ENCODE measurements around the gene KLC1.
"Not testable (repeated sequence)": the region's sequence is repeated elsewhere in the genome, so short reads cannot be mapped to it uniquely, and the experiment has no call there.

The KLC1 gene

GRCh38 chr14:103651585-103651984 is 22.6 kb downstream of the KLC1 start:
- DNase-seq (ENCODE audit: low read depth) = no peak
- no peak overlapping the region for H3K4me3 ChIP-seq (ENCODE audit: low read depth, low read length)
- no peak for TF ChIP-seq CTCF (conservative IDR thresholded peaks at IDR 0.05; ENCODE audit: low read depth, low read length)

GRCh38 chr14:103652806-103653205 is 23.8 kb downstream of the KLC1 start:
- TF ChIP-seq CTCF (conservative IDR thresholded peaks at IDR 0.05; ENCODE audit: low read depth, low read length) = no peak
- DNase-seq (ENCODE audit: low read depth) = no peak
- H3K4me3 ChIP-seq (ENCODE audit: low read depth, low read length) = no peak overlapping the region

- peak; percentile 24 for DNase-seq (ENCODE audit: low read depth)
Measured at GRCh38 chr14:103653336-103653735, 24.3 kb downstream of the KLC1 start.

GRCh38 chr14:103653805-103654204 is 24.8 kb downstream of the KLC1 start:
- no peak overlapping the region for H3K4me3 ChIP-seq (ENCODE audit: low read depth, low read length)
- DNase-seq (ENCODE audit: low read depth) = no peak
- no peak for TF ChIP-seq CTCF (conservative IDR thresholded peaks at IDR 0.05; ENCODE audit: low read depth, low read length)

More at GRCh38 chr14:103653336-103653735, 24.3 kb downstream of the KLC1 start:
- H3K4me3 ChIP-seq (ENCODE audit: low read depth, low read length) = not testable (repeated sequence)

- TF ChIP-seq CTCF (conservative IDR thresholded peaks at IDR 0.05; ENCODE audit: low read depth, low read length) = no peak
- H3K4me3 ChIP-seq (ENCODE audit: low read depth, low read length) = no peak overlapping the region
- no peak for DNase-seq (ENCODE audit: low read depth)
Measured at GRCh38 chr14:103654619-103655018, 25.6 kb downstream of the KLC1 start.

- DNase-seq (ENCODE audit: low read depth) = no peak
- no peak overlapping the region for H3K4me3 ChIP-seq (ENCODE audit: low read depth, low read length)
- TF ChIP-seq CTCF (conservative IDR thresholded peaks at IDR 0.05; ENCODE audit: low read depth, low read length) = no peak
Measured at GRCh38 chr14:103656031-103656755, 27.2 kb downstream of the KLC1 start.

- no peak for TF ChIP-seq CTCF (conservative IDR thresholded peaks at IDR 0.05; ENCODE audit: low read depth, low read length)
- DNase-seq (ENCODE audit: low read depth) = no peak
- no peak overlapping the region for H3K4me3 ChIP-seq (ENCODE audit: low read depth, low read length)
Measured at GRCh38 chr14:103656756-103657133, 27.7 kb downstream of the KLC1 start.

Data from choroid plexus epithelial cell (primary cell).